GM18526 (cell line): Measurements from ENCODE around the gene BAX.

Source experiments
- POLR2A ChIP-seq: IDR thresholded peaks from 3 replicates; pipeline ENCODE4 v1.6.1; 2011; ENCODE audit not compliant: insufficient read length; ENCODE audit errors: extremely low read depth

Gene BAX

GRCh38 chr19:48988860-48989259, 34.2 kb downstream of the BAX start:
- TF ChIP-seq POLR2A, result no peak

GRCh38 chr19:48989701-48990291, 35.1 kb downstream of the BAX start:
- no peak for TF ChIP-seq POLR2A

GRCh38 chr19:48990400-48990799, 35.7 kb downstream of the BAX start:
- TF ChIP-seq POLR2A, result no peak

GRCh38 chr19:48991011-48991609, 36.4 kb downstream of the BAX start:
- TF ChIP-seq POLR2A, result no peak

GRCh38 chr19:48991873-48992580, 37.4 kb downstream of the BAX start:
- TF ChIP-seq POLR2A, result no peak

- no peak for TF ChIP-seq POLR2A
Observed at GRCh38 chr19:48992581-48993174, 38.0 kb downstream of the BAX start.

- peak; percentile 89 for TF ChIP-seq POLR2A
Observed at GRCh38 chr19:48993175-48994034, 38.7 kb downstream of the BAX start, which contains the start of the genes GYS1 and RUVBL2. GYS1 (minus strand) TSS chr19:48993309; CDS start chr19:48993112, 197 bp downstream. RUVBL2 (plus strand) TSS chr19:48993887; CDS start chr19:48993912, 25 bp downstream.

- no peak for TF ChIP-seq POLR2A
Observed at GRCh38 chr19:48994035-48994386, 39.3 kb downstream of the BAX start.

- no peak for TF ChIP-seq POLR2A
Observed at GRCh38 chr19:48997972-48998371, 43.3 kb downstream of the BAX start.

- TF ChIP-seq POLR2A, result no peak
Observed at GRCh38 chr19:48999481-49000325, 45.0 kb downstream of the BAX start.

- no peak for TF ChIP-seq POLR2A
Observed at GRCh38 chr19:49004133-49004532, 49.5 kb downstream of the BAX start.

GRCh38 chr19:49004964-49005614, 50.4 kb downstream of the BAX start:
- no peak for TF ChIP-seq POLR2A

- TF ChIP-seq POLR2A, result no peak
Observed at GRCh38 chr19:49006905-49007304, 52.2 kb downstream of the BAX start.

- no peak for TF ChIP-seq POLR2A
Observed at GRCh38 chr19:49009828-49010227, 55.2 kb downstream of the BAX start.
